Thyroid gland (tissue), 4 donors: ENCODE results near the gene SRSF6. TPM values are rescaled to one million over a fixed set of nuclear protein-coding genes. Genes with fewer than 3 reads are reported as not detected.
"Not testable (repeated sequence)": the region's sequence is repeated elsewhere in the genome, so short reads cannot be mapped to it uniquely, and the experiment has no call there.

Experiments
- DNase-seq, 2 donors: peaks; one replicate each; pipeline ENCODE4 v3.0.0-alpha.2; 2019
- H3K27ac ChIP-seq, 3 donors: fragments of 200-600 bp; sonication (generic); 1 replicate in 2 of 3; 2 replicates in 1 of 3; pipeline ENCODE4 v1.5.1; 2016 to 2019; ENCODE audit warnings: mild to moderate bottlenecking in 1 of 3, moderate library complexity in 1 of 3
- H3K27me3 ChIP-seq: fragments of 200-600 bp; sonication (generic); one replicate; pipeline ENCODE4 v1.5.1; 2019
- H3K36me3 ChIP-seq, 2 donors: fragments of 200-600 bp; sonication (generic); one replicate each; pipeline ENCODE4 v1.5.1; 2016 to 2019
- H3K4me1 ChIP-seq, 2 donors: fragments of 200-600 bp; sonication (generic); one replicate each; pipeline ENCODE4 v1.5.1; 2017 to 2019
- H3K4me3 ChIP-seq, 3 donors: fragments of 200-600 bp; sonication (generic); replicated peaks in 1 of 3; 1 replicate in 2 of 3; 2 replicates in 1 of 3; pipeline ENCODE4 v1.5.1; 2016; ENCODE audit warnings: mild to moderate bottlenecking in 1 of 3
- H3K9me3 ChIP-seq: fragments of 200-600 bp; sonication (generic); one replicate; pipeline ENCODE4 v1.5.1; 2017
- POLR2A ChIP-seq, 2 donors: fragments of 450-650 bp; IDR thresholded peaks; one replicate each; pipeline ENCODE4 v1.6.1; 2017; ENCODE audit warnings: antibody characterized with exemption in 2 of 2, mild to moderate bottlenecking in 2 of 2, moderate library complexity in 1 of 2
- WGBS, 2 donors: methylation state at CpG; one replicate each; pipeline ENCODE4 v1.1.5; 2017; 5-methylcytosine and 5-hydroxymethylcytosine counted together
- intact Hi-C: fragments of 100-400 bp; cut with DNase I; formaldehyde crosslinking; loops from one replicate; pipeline ENCODE4 v1.15.1; 2023
- total RNA-seq, 4 donors: library from RNA; depleted of rRNA; stranded (reverse); fragments of >200 nt; gene quantifications; one replicate each; pipeline ENCODE4 v1.2.3, GENCODE V29; 2016
- TF ChIP-seq, protein P1 (sequence below), 6 experiments: fragments of 200-600 bp in 3 of 6; fragments of 450-650 bp in 3 of 6; sonication (generic) in 3 of 6; IDR thresholded peaks; one replicate each; pipeline ENCODE4 v1.5.1; 2016 to 2019; ENCODE audit warnings: antibody characterized with exemption in 6 of 6, mild to moderate bottlenecking in 2 of 6, inconsistent platforms in 1 of 6, moderate library complexity in 1 of 6

SRSF6 gene
- total RNA-seq, 4 donors from 2014 or later = 92.3 to 110 (median 97.2) TPM

DNA sequence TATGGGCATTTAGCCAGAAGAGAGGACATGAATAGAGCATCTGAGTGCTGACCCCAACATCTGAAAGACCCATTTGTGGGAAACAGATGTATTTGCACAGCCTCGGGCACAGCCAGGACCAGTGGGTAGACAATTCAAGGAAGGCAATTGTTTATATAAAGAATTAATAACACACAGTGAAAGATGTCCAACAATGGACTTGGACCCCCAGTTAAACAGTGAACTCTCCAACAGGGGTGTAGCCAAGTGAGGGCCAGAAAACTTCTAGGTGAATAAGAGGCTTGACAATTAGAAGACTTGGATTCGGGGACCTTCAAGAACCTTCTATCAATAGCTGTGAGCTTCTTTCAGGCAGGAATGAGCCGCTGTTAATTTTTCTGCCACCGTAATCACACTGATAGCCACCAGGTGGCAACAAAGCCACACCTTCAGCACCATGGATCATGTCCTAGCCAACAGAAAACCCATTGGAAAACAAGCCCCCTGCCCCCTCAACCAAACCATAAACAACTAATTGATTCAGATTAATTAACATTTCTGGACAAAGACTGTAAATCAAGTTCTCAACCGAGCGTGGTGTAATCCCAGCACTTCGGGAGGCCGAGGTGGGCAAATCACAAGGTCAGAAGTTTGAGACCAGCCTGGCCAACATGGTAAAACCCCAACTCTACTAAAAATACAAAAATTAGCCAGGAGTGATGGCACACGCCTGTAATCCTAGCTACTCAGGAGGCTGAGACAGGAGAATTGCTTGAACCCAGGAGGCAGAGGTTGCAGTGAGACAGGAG is 8.8 kb upstream of the SRSF6 start:
- Histone ChIP-seq H3K4me1 (no peaks in the 10 kb centered on the region), H3K36me3 (no peaks in the 10 kb centered on the region), H3K4me3 (no peak overlapping the region), H3K27me3 (no peaks in the 10 kb centered on the region), H3K9me3 (no peaks in the 10 kb centered on the region), H3K27ac (no peak overlapping the region)
- TF ChIP-seq POLR2A (IDR thresholded peaks at IDR 0.05) = no peak
- TF ChIP-seq, protein P1, sequence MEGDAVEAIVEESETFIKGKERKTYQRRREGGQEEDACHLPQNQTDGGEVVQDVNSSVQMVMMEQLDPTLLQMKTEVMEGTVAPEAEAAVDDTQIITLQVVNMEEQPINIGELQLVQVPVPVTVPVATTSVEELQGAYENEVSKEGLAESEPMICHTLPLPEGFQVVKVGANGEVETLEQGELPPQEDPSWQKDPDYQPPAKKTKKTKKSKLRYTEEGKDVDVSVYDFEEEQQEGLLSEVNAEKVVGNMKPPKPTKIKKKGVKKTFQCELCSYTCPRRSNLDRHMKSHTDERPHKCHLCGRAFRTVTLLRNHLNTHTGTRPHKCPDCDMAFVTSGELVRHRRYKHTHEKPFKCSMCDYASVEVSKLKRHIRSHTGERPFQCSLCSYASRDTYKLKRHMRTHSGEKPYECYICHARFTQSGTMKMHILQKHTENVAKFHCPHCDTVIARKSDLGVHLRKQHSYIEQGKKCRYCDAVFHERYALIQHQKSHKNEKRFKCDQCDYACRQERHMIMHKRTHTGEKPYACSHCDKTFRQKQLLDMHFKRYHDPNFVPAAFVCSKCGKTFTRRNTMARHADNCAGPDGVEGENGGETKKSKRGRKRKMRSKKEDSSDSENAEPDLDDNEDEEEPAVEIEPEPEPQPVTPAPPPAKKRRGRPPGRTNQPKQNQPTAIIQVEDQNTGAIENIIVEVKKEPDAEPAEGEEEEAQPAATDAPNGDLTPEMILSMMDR (IDR thresholded peaks at IDR 0.05) = peak; percentile 19 to 64 (median 42)
- intact Hi-C loops = loop anchor here (5.0 kb wide), 1 partner anchor 633 kb away; no protein-coding TSS in a partner anchor
- 28 to 32% methylated on average over 9 of the region's 9 CpGs for WGBS, 2 donors
- DNase-seq = peak; percentile 25 to 32

DNA sequence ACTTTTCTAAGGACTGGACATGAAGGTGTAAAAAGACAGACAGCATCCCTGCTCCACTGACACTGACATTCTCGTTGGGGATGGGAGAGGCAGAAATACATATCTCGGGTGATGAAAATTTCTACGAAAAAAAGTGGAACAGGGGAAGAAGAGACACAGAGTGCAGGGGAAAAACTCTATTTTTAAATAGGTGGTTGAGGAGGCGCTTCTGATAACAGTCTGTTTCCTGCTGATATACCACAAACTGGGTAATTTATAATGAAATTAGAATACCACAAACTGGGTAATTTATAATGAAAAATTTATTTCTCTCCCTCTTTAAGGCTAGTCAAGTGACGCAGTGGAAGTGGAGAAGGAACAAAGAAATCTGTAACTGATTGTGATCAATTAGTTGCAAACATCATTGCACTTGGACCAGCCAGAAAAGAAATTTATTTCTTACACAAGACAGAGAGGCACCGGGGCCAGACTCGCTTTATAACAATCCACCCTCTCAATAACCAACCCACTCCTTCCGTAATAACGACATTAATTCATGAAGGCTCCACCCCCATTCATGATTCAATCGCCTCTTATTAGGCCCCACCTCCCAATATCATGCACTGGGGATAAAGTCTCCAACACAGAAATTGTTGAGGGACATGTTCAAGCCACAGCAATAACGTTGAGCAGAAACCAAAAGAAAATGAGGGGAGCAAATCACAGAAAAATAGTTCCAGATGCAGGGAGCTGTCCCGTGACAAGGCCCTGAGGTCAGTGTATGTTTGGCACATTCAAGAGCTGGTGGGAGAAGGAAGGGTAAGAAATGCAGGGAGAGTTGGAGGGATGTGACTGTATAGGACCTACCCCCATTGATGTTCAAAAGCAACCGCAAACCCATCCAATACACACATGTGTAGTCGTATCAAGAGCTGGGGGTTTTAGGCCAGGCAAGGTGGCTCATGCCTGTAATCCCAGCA is 6.6 kb upstream of the SRSF6 start:
- Histone ChIP-seq H3K9me3 (no peaks in the 10 kb centered on the region), H3K27ac (no peak overlapping the region), H3K4me1 (no peaks in the 10 kb centered on the region), H3K36me3 (no peaks in the 10 kb centered on the region), H3K27me3 (no peaks in the 10 kb centered on the region), H3K4me3 (no peak overlapping the region)
- 75 to 79% methylated on average over 14 of the region's 14 CpGs for WGBS, 2 donors
- TF ChIP-seq, protein P1 (IDR thresholded peaks at IDR 0.05) = no peak
- no peak for TF ChIP-seq POLR2A (IDR thresholded peaks at IDR 0.05)
- DNase-seq = no peak
- intact Hi-C loops = loop anchor here (10.0 kb wide), 1 partner anchor 134 kb away; no protein-coding TSS in a partner anchor

DNA sequence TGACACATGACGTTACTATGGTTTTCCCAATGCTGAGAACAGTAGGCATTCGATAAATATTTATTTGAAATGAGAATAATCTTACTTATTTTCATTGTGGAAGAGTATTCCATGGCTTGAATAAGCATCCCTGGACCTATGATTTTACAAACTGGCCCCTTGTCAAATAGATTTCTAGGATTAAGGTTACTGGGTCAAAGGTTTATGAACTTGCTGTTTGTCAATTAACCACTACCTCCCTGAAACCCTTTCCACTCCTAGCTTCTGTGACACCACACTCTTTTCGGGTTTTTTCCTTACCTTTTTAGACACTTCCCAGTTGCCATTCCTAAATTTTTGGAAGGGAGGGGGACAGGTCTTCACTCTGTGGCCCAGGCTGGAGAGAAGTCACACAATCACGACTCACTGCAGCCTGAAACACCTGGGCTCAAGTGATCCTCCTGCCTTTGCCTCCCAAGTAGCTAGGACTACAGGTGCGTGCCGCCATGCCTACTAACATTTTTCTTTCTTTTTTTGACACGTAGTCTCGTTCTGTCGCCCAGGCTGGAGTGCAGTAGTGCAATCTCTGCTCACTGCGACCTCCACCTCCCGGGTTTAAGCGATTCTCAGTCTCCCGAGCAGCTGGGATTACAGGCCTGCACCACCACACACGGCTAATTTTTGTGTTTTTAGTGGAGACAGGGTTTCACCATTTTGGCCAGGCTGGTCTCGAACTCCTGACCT is 5.1 kb upstream of the SRSF6 start:
- no peaks in the 10 kb centered on the region for H3K36me3 ChIP-seq
- 87 to 93% methylated on average over 15 of the region's 15 CpGs for WGBS, 2 donors
- TF ChIP-seq POLR2A (IDR thresholded peaks at IDR 0.05) = no peak
- TF ChIP-seq, protein P1 (IDR thresholded peaks at IDR 0.05) = no peak
- no peaks in the 10 kb centered on the region for H3K27me3 ChIP-seq
- peaks cover 3 to 4% of the 10 kb centered on the region in 2 donors for H3K4me1 ChIP-seq
- no peaks in the 10 kb centered on the region for H3K9me3 ChIP-seq
- intact Hi-C loops = loop anchor here (10.0 kb wide), 1 partner anchor 132 kb away; no protein-coding TSS in a partner anchor
- H3K27ac ChIP-seq = no peak overlapping the region
- H3K4me3 ChIP-seq = no peak overlapping the region
- no peak for DNase-seq

DNA sequence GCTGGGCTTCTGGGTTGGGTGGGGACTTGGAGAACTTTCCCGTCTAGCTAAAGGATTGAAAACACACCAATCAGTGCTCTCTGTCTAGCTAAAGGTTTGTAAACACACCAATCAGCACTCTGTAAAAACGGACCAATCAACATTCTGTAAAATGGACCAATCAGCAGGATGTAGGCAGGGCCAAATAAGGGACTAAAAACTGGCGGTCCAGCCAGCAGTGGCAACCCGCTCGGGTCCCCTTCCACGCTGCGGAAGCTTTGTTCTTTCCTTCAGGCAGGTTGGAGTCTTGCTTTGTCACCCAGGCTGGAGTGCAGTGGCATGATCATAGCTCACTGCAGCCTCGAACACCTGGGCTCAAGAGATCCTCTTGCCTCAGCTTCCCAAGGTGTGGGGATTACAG is 1.4 kb upstream of the SRSF6 start:
- H3K27ac ChIP-seq = not testable (repeated sequence)
- intact Hi-C loops = loop anchor here (5.0 to 10.0 kb wide), 2 partner anchors 129 to 1511 kb away; partner anchors contain the start of gene STK4

More for the DNA sequence above, 1.4 kb upstream of the SRSF6 start:
- 84 to 86% methylated on average over 8 of the region's 8 CpGs for WGBS, 2 donors
- H3K27me3 ChIP-seq, H3K9me3 ChIP-seq, DNase-seq, H3K4me3 ChIP-seq: not testable (repeated sequence)
- peaks cover 15% of the 10 kb centered on the region in 2 donors for H3K36me3 ChIP-seq
- H3K4me1 ChIP-seq = peaks cover 11 to 14% of the 10 kb centered on the region in 2 donors
